NCI-H524 treated with DMSO at 0.1 percent for 48 hours (cell line): ENCODE data around the gene SCGB2B2.
"Not testable (repeated sequence)": the region's sequence is repeated elsewhere in the genome, so short reads cannot be mapped to it uniquely, and the experiment has no call there.

Experiments used
- DNase-seq: peaks from one replicate; lab custom pipeline; 2025; lab: John Stamatoyannopoulos, UW

Gene SCGB2B2

GRCh38 chr19:34668690-34669089 is 8.3 kb downstream of the SCGB2B2 start:
- not testable (repeated sequence) for DNase-seq

- DNase-seq: not testable (repeated sequence)
Observed at GRCh38 chr19:34668077-34668689, 8.8 kb downstream of the SCGB2B2 start.

DNA sequence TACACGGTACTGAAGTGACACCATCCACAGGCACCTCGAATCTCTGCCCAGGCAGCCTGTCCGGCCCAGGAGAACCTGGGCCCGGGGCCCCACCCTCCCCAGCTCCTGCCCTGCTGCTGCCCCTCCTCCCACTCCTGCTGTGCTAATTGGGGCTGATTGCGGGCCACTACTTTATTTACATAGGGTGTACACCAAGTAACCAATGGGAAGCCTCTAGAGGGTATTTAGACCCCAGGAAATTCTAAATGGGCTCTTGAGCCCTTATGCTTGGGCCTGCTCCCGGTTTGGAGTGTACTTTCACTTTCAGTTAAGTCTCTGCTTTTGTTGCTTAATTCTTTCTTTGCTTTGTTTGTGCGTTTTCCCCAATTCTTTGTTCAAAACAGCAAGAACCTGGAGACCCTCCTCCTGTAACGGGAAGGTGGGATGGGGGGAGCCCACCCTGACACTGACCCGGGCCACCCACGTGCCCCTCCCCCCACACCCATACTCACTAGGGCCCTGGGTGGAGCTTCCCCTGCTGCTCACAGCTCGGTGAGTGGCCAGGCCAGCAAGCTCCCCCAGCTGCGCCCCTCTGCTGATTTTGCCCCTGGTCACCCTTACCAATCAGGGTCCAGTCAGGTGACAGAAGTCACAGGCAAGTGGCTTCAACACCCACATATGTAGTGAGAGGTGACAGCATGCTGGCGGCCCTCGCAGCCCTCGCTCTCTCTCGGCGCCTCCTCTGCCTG is 9.4 kb downstream of the SCGB2B2 start:
- DNase-seq: no peak

- no peak for DNase-seq
Observed at GRCh38 chr19:34666958-34667265, 10.0 kb downstream of the SCGB2B2 start.

GRCh38 chr19:34666200-34666957 is 10.6 kb downstream of the SCGB2B2 start:
- DNase-seq: no peak

DNA sequence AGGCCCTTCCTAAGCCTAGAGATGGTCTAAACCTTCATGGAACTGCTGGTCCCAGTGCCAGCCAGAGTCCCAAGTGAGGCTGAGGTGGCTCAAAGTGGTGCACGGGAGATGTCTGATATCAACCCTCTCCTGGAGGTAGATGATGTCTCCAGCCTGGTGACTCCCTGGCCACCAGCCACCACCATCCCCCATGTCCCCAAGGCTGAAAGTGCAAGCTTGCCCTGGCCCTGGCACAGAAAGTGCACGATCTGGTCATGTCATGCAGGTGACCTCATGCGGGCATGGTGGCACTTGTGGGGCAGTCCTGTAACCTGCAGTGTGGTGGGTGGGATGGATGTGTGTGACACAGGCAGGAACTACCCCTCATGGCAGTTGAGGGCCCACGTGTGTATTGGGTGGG is 11.7 kb downstream of the SCGB2B2 start:
- DNase-seq: not testable (repeated sequence)

- no peak for DNase-seq
Observed at GRCh38 chr19:34664870-34665269, 12.1 kb downstream of the SCGB2B2 start.

DNA sequence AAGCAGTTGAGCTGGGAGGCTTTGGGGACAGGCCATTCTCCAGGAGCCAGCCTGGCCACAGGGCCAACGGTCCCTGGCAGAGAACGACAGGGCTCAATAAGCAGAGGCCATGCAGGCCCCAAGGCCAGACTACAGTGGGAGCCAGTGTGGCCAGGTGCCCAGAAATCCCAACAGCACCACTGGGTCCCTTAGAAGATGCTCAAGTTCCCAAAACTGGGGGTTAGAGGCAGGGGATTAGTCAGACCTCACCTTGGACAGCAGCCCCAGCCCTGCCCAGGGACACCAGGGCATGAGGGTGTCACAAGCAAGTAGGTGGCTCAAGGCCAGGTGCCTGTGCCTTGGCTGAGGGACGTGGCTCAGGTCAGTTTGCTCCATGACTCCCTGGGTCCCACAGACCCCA is 12.8 kb downstream of the SCGB2B2 start:
- DNase-seq: no peak

GRCh38 chr19:34662919-34663318 is 14.0 kb downstream of the SCGB2B2 start:
- DNase-seq: peak; percentile 29

DNA sequence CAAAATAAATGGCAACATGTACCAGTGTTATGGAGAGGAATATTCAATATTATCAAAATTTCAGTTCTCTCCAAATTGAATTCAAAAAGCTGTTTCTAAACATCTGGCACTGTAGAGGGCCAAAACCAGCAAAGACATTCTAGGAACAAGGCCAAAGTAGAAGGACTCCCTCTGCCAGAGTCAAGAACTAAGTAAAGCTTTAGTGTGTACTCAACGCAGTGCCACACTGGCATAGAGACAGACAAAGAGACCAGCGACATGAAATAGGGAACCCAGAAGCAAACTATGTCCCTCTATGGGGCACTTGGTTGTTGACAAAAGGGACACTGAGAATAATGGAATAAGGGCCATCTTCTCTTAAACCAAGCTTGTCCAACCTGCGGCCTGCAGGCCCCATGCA is 15.6 kb downstream of the SCGB2B2 start:
- DNase-seq: no peak

GRCh38 chr19:34655651-34656050 is 21.3 kb downstream of the SCGB2B2 start:
- no peak for DNase-seq

DNA sequence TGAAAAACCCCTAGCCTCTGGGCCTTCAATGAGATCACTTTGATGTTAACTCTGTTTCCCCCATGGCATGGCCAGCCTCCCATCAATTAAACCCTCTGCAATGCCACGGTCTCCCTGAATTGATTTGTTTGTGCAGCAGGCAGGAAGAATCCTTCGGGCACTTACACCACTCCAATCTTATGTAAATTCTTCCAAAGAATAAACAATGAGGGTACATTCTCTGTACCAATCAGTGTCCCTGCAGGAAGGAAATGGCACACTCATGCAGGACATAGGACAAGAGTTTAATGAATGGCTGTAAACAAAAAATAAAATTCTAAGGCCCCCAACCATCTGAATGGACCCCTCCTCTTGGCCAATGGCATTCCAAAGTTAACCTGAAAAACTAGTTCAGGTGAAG is 22.2 kb downstream of the SCGB2B2 start:
- DNase-seq: no peak

GRCh38 chr19:34651747-34652146 is 25.2 kb downstream of the SCGB2B2 start:
- DNase-seq: no peak

DNA sequence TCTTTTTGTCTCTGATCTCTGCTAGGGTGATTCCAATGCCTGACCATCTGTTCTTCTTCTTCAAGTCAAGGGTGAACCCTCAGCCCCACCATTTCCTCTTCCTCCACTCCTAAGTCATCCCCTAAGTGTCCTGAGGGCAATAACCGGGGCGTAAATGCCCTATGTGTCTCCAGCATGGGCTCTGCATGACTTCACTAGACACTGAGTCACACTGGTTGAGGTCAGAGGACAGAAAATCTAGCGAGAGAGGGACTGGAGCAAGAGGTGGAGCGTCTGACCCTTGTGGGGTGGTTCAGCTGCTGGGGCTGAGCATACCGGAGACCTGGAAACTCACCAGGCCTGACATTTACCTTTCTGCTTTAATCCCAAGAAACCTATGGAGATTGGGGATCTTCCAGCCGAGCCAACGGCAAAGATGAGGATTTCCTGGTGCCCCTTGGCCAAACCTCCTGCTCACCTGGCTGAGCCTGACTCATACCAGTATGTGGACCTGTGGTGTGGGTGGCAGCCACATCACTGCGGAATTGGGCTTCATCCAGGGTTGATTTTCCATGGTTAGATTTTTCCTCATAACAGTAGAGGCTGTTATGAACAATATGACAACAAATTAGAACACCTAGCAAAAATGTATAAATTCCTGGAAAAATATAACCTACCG is 26.9 kb downstream of the SCGB2B2 start:
- DNase-seq: no peak

DNA sequence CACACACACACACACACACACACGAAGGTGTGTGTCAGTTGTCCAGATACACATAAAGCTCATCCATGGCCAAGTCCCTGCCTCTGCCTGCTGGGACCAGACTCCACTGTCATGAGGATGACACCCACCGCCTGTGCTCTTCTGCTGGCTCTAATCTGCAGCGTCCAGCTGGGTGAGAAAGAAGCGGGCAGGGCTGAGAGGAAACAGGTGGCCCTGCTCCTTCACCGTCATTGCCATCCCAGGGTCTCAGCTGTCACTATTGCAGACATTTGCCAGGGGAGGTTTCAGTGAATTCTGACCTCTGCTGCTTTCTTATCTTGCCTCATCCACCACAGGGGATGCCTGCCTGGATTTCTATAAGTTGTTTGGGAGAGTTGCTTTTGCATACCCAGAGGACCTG is 31.4 kb downstream of the SCGB2B2 start:
- DNase-seq: peak; percentile 78

- no peak for DNase-seq
Observed at GRCh38 chr19:34644991-34645461, 31.9 kb downstream of the SCGB2B2 start.

- DNase-seq: no peak
Observed at GRCh38 chr19:34642241-34642640, 34.7 kb downstream of the SCGB2B2 start.

- peak; percentile 24 for DNase-seq
Observed at GRCh38 chr19:34639491-34640085, 37.4 kb downstream of the SCGB2B2 start.

GRCh38 chr19:34633802-34634201 is 43.2 kb downstream of the SCGB2B2 start:
- no peak for DNase-seq
